ENCODE results near the gene SLC35B2.

The SLC35B2 gene

GRCh38 chr6:44257025-44257752, at the start of gene SLC35B2:
SLC35B2 (minus strand) TSS chr6:44257528; CDS start chr6:44257410, 118 bp downstream.
- DNase-seq, result peak; percentile 41

- no peak for DNase-seq
Measured at GRCh38 chr6:44306710-44307109, 49.4 kb upstream of the SLC35B2 start.

GRCh38 chr6:44305200-44305725, 47.9 kb upstream of the SLC35B2 start:
- no peak for DNase-seq

GRCh38 chr6:44304282-44305199, 47.2 kb upstream of the SLC35B2 start:
- DNase-seq, result no peak

- no peak for DNase-seq
Measured at GRCh38 chr6:44303842-44304241, 46.5 kb upstream of the SLC35B2 start.

- DNase-seq, result no peak
Measured at GRCh38 chr6:44302856-44303255, 45.5 kb upstream of the SLC35B2 start.

- DNase-seq, result no peak
Measured at GRCh38 chr6:44301782-44302564, 44.6 kb upstream of the SLC35B2 start.

GRCh38 chr6:44301106-44301505, 43.8 kb upstream of the SLC35B2 start:
- no peak for DNase-seq

GRCh38 chr6:44300292-44300823, 43.0 kb upstream of the SLC35B2 start:
- DNase-seq, result no peak

- no peak for DNase-seq
Measured at GRCh38 chr6:44298864-44299263, 41.5 kb upstream of the SLC35B2 start.

- DNase-seq, result no peak
Measured at GRCh38 chr6:44298055-44298803, 40.9 kb upstream of the SLC35B2 start.

GRCh38 chr6:44297063-44298038, 40.0 kb upstream of the SLC35B2 start:
- DNase-seq, result no peak

- DNase-seq, result no peak
Measured at GRCh38 chr6:44294832-44295791, 37.8 kb upstream of the SLC35B2 start.

- DNase-seq, result no peak
Measured at GRCh38 chr6:44292661-44293365, 35.5 kb upstream of the SLC35B2 start.

GRCh38 chr6:44291841-44292240, 34.5 kb upstream of the SLC35B2 start:
- no peak for DNase-seq

GRCh38 chr6:44289726-44290260, 32.5 kb upstream of the SLC35B2 start:
- DNase-seq, result no peak

GRCh38 chr6:44286747-44287146, 29.4 kb upstream of the SLC35B2 start:
- no peak for DNase-seq

- DNase-seq, result no peak
Measured at GRCh38 chr6:44286285-44286565, 28.9 kb upstream of the SLC35B2 start.

Data from NCI-H526 treated with DMSO at 0.1 percent for 48 hours (cell line).